Trophoblast cell (in vitro differentiated cells and primary cell): ENCODE data around the gene KCNN4.
A peak's percentile ranks its signal among the peaks of the same experiment; 100 is the strongest.

Experiments used
- DNase-seq, 2 donors: peaks; one replicate each; pipeline ENCODE4 v3.0.0-alpha.2; 2016
- H2AFZ ChIP-seq: 2 replicates; pipeline ENCODE4 v1.6.1; 2013; ENCODE audit warnings: low read length, moderate library complexity, mild to moderate bottlenecking; ENCODE audit not compliant: insufficient read depth, poor library complexity
- H2AK5ac ChIP-seq: 2 replicates; pipeline ENCODE4 v1.6.1; 2013; ENCODE audit warnings: mild to moderate bottlenecking, low read length
- H2BK120ac ChIP-seq: 2 replicates; pipeline ENCODE4 v1.6.1; 2013; ENCODE audit warnings: low read length, mild to moderate bottlenecking, moderate library complexity; ENCODE audit not compliant: insufficient read depth, poor library complexity
- H2BK12ac ChIP-seq: 2 replicates; pipeline ENCODE4 v1.6.1; 2013; ENCODE audit warnings: mild to moderate bottlenecking, low read length, moderate library complexity
- H2BK5ac ChIP-seq: 2 replicates; pipeline ENCODE4 v1.6.1; 2013; ENCODE audit warnings: low read length, low read depth, moderate library complexity, mild to moderate bottlenecking; ENCODE audit not compliant: poor library complexity
- H3K14ac ChIP-seq: 2 replicates; pipeline ENCODE4 v1.6.1; 2013; ENCODE audit warnings: mild to moderate bottlenecking, low read length
- H3K18ac ChIP-seq: 2 replicates; pipeline ENCODE4 v1.6.1; 2013; ENCODE audit warnings: mild to moderate bottlenecking, low read length
- H3K23ac ChIP-seq: 2 replicates; pipeline ENCODE4 v1.6.1; 2013; ENCODE audit warnings: low read length
- H3K27ac ChIP-seq: 2 replicates; pipeline ENCODE4 v1.5.1; 2013; ENCODE audit warnings: low read depth, mild to moderate bottlenecking, inconsistent platforms, low read length, moderate library complexity
- H3K27me3 ChIP-seq: 2 replicates; pipeline ENCODE4 v1.6.1; 2013; ENCODE audit warnings: inconsistent platforms, mild to moderate bottlenecking, low read length, moderate library complexity; ENCODE audit not compliant: insufficient read depth
- H3K36me3 ChIP-seq, 2 experiments: 1 replicate in 1 of 2; 2 replicates in 1 of 2; pipeline ENCODE4 v1.6.1; 2013; ENCODE audit warnings: low read length in 2 of 2, mild to moderate bottlenecking in 2 of 2, moderate library complexity in 1 of 2; ENCODE audit not compliant: insufficient read depth in 2 of 2, control insufficient read depth in 1 of 2
- H3K4ac ChIP-seq: 2 replicates; pipeline ENCODE4 v1.6.1; 2013; ENCODE audit warnings: low read depth, mild to moderate bottlenecking, low read length, moderate library complexity
- H3K4me1 ChIP-seq, 2 experiments: 1 replicate in 1 of 2; 2 replicates in 1 of 2; pipeline ENCODE4 v1.6.1; 2013; ENCODE audit warnings: low read length in 2 of 2, mild to moderate bottlenecking in 2 of 2, moderate library complexity in 1 of 2; ENCODE audit not compliant: insufficient read depth in 2 of 2, control insufficient read depth in 1 of 2
- H3K4me2 ChIP-seq: 2 replicates; pipeline ENCODE4 v1.6.1; 2013; ENCODE audit warnings: inconsistent platforms, mild to moderate bottlenecking, low read length, moderate library complexity
- H3K4me3 ChIP-seq: 2 replicates; pipeline ENCODE4 v1.5.1; 2013; ENCODE audit warnings: mild to moderate bottlenecking, low read depth, low read length, inconsistent platforms
- H3K79me1 ChIP-seq: one replicate; pipeline ENCODE4 v1.6.1; 2013; ENCODE audit warnings: low read length
- H3K79me2 ChIP-seq: 2 replicates; pipeline ENCODE4 v1.6.1; 2013; ENCODE audit warnings: low read length, mild to moderate bottlenecking; ENCODE audit not compliant: control insufficient read depth, insufficient read depth, poor library complexity
- H3K9ac ChIP-seq: 2 replicates; pipeline ENCODE4 v1.6.1; 2013; ENCODE audit warnings: mild to moderate bottlenecking, low read length
- H3K9me3 ChIP-seq: 2 replicates; pipeline ENCODE4 v1.6.1; 2013; ENCODE audit warnings: low read depth, mild to moderate bottlenecking, control low read depth, inconsistent platforms, low read length; ENCODE audit not compliant: insufficient read depth
- H4K12ac ChIP-seq: 2 replicates; pipeline ENCODE4 v1.6.1; 2013; ENCODE audit warnings: low read depth, mild to moderate bottlenecking, low read length, moderate library complexity
- H4K8ac ChIP-seq: 2 replicates; pipeline ENCODE4 v1.6.1; 2013; ENCODE audit warnings: low read depth, mild to moderate bottlenecking, low read length, moderate library complexity
- H4K91ac ChIP-seq: one replicate; pipeline ENCODE4 v1.6.1; 2013; ENCODE audit warnings: low read depth, mild to moderate bottlenecking, low read length, moderate library complexity
- WGBS: extraction: QIAGEN DNeasy Blood & Tissue Kit; methylation state at CpG from one replicate; pipeline ENCODE4 v1.1.7; 2013; ENCODE audit warnings: missing lambda C conversion rate; ENCODE audit not compliant: insufficient read length, insufficient coverage; ENCODE audit errors: extremely low coverage; 5-methylcytosine and 5-hydroxymethylcytosine counted together

The KCNN4 gene

GRCh38 chr19:43739439-43740235, 41.1 kb downstream of the KCNN4 start:
- Histone ChIP-seq H2AFZ (no peak overlapping the region), H2AK5ac (no peak overlapping the region), H3K4me2 (no peak overlapping the region), H2BK12ac (no peak overlapping the region), H3K79me2 (no peaks in the 10 kb centered on the region), H3K23ac (no peak overlapping the region), H4K12ac (no peak overlapping the region), H4K91ac (no peak overlapping the region), H4K8ac (no peak overlapping the region), H3K36me3 (peaks cover 49 to 61% of the 10 kb centered on the region in 2 experiments), H3K4ac (no peak overlapping the region), H2BK120ac (no peak overlapping the region), H3K14ac (no peak overlapping the region), H3K27me3 (no peaks in the 10 kb centered on the region), H3K18ac (no peak overlapping the region), H3K79me1 (peaks cover 1% of the 10 kb centered on the region), H3K9me3 (no peaks in the 10 kb centered on the region), H3K4me3 (no peak overlapping the region), H3K9ac (no peak overlapping the region), H2BK5ac (no peak overlapping the region), H3K4me1 (peaks cover 7 to 10% of the 10 kb centered on the region in 2 experiments), H3K27ac (no peak overlapping the region)
- peak; percentile 64 to 86 for DNase-seq
- WGBS = no CpG with 5 or more reads among the region's 16 CpGs

GRCh38 chr19:43738780-43739211, 42.0 kb downstream of the KCNN4 start:
- Histone ChIP-seq H3K4me3 (no peak overlapping the region), H2BK5ac (no peak overlapping the region), H3K4me2 (no peak overlapping the region), H3K9me3 (no peaks in the 10 kb centered on the region), H3K18ac (no peak overlapping the region), H2BK120ac (no peak overlapping the region), H3K4me1 (peaks cover 5% of the 10 kb centered on the region in 2 experiments), H4K12ac (no peak overlapping the region), H3K79me2 (no peaks in the 10 kb centered on the region), H3K4ac (no peak overlapping the region), H3K79me1 (no peaks in the 10 kb centered on the region), H3K9ac (no peak overlapping the region), H2BK12ac (no peak overlapping the region), H4K8ac (no peak overlapping the region), H3K14ac (no peak overlapping the region), H3K27ac (no peak overlapping the region), H2AFZ (no peak overlapping the region), H3K36me3 (peaks cover 53 to 66% of the 10 kb centered on the region in 2 experiments), H3K27me3 (no peaks in the 10 kb centered on the region), H4K91ac (no peak overlapping the region), H2AK5ac (no peak overlapping the region), H3K23ac (no peak overlapping the region)
- DNase-seq = no peak
- WGBS = no CpG with 5 or more reads among the region's 5 CpGs

DNA sequence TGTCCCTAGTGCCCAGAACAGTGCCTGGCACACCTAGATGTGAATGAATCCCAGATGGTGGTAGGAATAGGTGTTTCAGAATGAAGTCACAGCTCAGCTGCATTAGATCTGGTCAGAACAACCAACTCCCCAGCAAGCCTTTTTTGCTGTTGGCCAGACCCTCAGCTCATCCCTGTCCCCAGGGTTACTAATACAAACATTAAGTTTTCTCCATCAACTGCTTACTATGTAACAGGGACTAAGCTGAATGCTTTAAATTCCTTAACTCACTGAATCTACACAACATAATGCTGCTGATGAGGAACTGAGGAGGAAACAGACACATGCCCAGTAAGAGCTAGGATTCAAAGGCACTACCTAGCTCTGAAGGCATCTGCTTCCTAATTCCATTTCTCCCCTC, 44.8 kb downstream of the KCNN4 start:
- Histone ChIP-seq H3K4me1 (peaks cover 5% of the 10 kb centered on the region in 2 experiments), H3K4me2 (no peak overlapping the region), H3K79me1 (no peaks in the 10 kb centered on the region), H3K27me3 (no peaks in the 10 kb centered on the region), H2AK5ac (no peak overlapping the region), H3K4me3 (no peak overlapping the region), H3K4ac (no peak overlapping the region), H3K36me3 (peaks cover 60 to 76% of the 10 kb centered on the region in 2 experiments), H3K18ac (no peak overlapping the region), H4K8ac (no peak overlapping the region), H2BK5ac (no peak overlapping the region), H3K9ac (no peak overlapping the region), H3K79me2 (no peaks in the 10 kb centered on the region), H2BK120ac (no peak overlapping the region), H3K23ac (no peak overlapping the region), H3K9me3 (no peaks in the 10 kb centered on the region), H4K12ac (no peak overlapping the region), H3K14ac (no peak overlapping the region), H4K91ac (no peak overlapping the region), H3K27ac (no peak overlapping the region), H2BK12ac (no peak overlapping the region), H2AFZ (no peak overlapping the region)
- no peak for DNase-seq

DNA sequence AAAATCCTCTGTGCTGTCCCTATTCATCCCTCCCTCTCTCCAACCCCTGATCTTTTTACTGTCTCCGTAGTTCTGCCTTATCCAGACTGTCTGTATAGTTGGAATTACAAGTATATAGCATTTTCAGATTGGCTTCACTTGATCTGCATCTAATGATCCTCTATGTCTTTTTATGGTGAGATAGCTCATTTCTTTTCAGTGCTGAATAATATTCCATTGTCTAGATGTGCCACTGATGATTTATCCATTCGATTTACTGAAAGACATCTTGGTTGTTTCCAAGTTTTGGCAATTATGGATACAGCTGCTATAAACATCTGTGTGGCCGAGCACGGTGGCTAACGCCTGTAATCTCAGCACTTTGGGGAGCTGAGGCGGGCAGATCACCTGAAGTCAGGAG, 45.8 kb downstream of the KCNN4 start:
- no peak overlapping the region for H3K4me3 ChIP-seq
- H3K27ac ChIP-seq = no peak overlapping the region
- no peak overlapping the region for H2BK5ac ChIP-seq
- H2BK12ac ChIP-seq = no peak overlapping the region
- no peaks in the 10 kb centered on the region for H3K79me2 ChIP-seq
- no peaks in the 10 kb centered on the region for H3K79me1 ChIP-seq
- no peaks in the 10 kb centered on the region for H3K27me3 ChIP-seq
- WGBS = no CpG with 5 or more reads among the region's 6 CpGs
- H3K23ac ChIP-seq = no peak overlapping the region
- H4K91ac ChIP-seq = no peak overlapping the region
- no peak overlapping the region for H4K8ac ChIP-seq
- no peak overlapping the region for H3K4me2 ChIP-seq
- H3K9ac ChIP-seq = no peak overlapping the region
- H3K4me1 ChIP-seq = peaks cover 3 to 5% of the 10 kb centered on the region in 2 experiments
- no peak overlapping the region for H2BK120ac ChIP-seq
- no peaks in the 10 kb centered on the region for H3K9me3 ChIP-seq
- H3K36me3 ChIP-seq = peaks cover 60 to 74% of the 10 kb centered on the region in 2 experiments
- H2AFZ ChIP-seq = no peak overlapping the region
- H2AK5ac ChIP-seq = no peak overlapping the region
- H3K18ac ChIP-seq = no peak overlapping the region
- no peak overlapping the region for H3K14ac ChIP-seq
- H3K4ac ChIP-seq = no peak overlapping the region
- H4K12ac ChIP-seq = no peak overlapping the region
- no peak for DNase-seq
